Heart left ventricle (tissue), 13 donors: ENCODE results near the gene PACS2.

Experiments used
- CTCF ChIP-seq, 12 donors: fragments of 200-600 bp; sonication (generic) in 4 of 12; IDR thresholded peaks; one replicate each; pipeline versions ENCODE4 v1.5.0 to v1.8.0; 2018 to 2022; ENCODE audit warnings: antibody characterized with exemption in 12 of 12, mild to moderate bottlenecking in 5 of 12
- POLR2A ChIP-seq, 2 donors: fragments of 450-650 bp; IDR thresholded peaks; one replicate each; pipeline ENCODE4 v1.6.1; 2017; ENCODE audit warnings: antibody characterized with exemption in 2 of 2, mild to moderate bottlenecking in 2 of 2, moderate library complexity in 2 of 2
- donor health status: ischemic (EF 13 %, LVEDD 7.1; RV severe dilation, severe dysfunction).
- donor health status: DM: no; HTN: yes; CAD: no.
- donor health status: DM: no; HTN: no; CAD: no.
- donor health status: ischemic (EF 25% LVEDD 6.9; RV normal size, moderate dysfunction).
- donor health status: ischemic (EF 25% LVEDD 5.7; RV mildly dilated, moderate dysfunction).
- donor health status: ischemic (EF 35%, LVEDD 5.7; RV mildly dilated, moderate dysfunction).
- donor health status: nonischemic (EF 11% LVEDD 7.7; RV severe dilation, severe dysfunction).
- donor health status: DM: yes; HTN: yes; CAD: no.
- donor health status: PGD.
- donor health status: ischemic (EF 29% LVEDD 5.4; RV normal size, mild dysfunction).
- donor health status: nonischemic (EF 23%, LVEDD 6.1; RV moderate dilation, normal function).

- TF ChIP-seq CTCF (IDR thresholded peaks at IDR 0.05) = no peak
- TF ChIP-seq POLR2A (IDR thresholded peaks at IDR 0.05) = no peak
Observed at GRCh38 chr14:105424861-105425260, 110.3 kb downstream of the PACS2 start.
